Inflammatory macrophage treated with lipopolysaccharide for 1 hour (primary cell): ENCODE data around the gene NOS1.
"Not testable (repeated sequence)": the region's sequence is repeated elsewhere in the genome, so short reads cannot be mapped to it uniquely, and the experiment has no call there.

ENCODE experiments used
- DNase-seq, 2 donors: peaks; one replicate each; pipeline ENCODE4 v3.0.0-alpha.2; 2020 to 2022

NOS1 gene

GRCh38 chr12:117255386-117255785, 106.0 kb downstream of the NOS1 start:
- no peak for DNase-seq

DNA sequence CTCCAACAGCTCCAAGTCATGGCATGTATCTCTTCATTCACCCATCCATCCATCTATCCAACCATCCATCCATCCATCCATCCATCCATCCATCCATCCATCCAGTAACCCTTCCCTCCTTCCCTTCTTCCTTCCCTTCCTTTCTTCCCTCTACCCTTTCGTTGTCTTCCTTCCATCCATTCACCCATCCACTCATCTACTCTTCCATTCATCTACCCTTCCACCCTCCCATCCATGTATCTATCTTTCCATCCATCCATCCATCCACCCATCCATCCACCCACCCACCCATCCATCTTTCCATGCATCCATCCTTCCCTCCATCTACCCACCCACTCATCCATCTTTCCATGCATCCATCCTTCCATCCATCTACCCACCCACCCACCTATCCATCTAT, 117.9 kb downstream of the NOS1 start:
- no peak for DNase-seq

GRCh38 chr12:117241697-117242096, 119.7 kb downstream of the NOS1 start:
- DNase-seq = no peak

DNA sequence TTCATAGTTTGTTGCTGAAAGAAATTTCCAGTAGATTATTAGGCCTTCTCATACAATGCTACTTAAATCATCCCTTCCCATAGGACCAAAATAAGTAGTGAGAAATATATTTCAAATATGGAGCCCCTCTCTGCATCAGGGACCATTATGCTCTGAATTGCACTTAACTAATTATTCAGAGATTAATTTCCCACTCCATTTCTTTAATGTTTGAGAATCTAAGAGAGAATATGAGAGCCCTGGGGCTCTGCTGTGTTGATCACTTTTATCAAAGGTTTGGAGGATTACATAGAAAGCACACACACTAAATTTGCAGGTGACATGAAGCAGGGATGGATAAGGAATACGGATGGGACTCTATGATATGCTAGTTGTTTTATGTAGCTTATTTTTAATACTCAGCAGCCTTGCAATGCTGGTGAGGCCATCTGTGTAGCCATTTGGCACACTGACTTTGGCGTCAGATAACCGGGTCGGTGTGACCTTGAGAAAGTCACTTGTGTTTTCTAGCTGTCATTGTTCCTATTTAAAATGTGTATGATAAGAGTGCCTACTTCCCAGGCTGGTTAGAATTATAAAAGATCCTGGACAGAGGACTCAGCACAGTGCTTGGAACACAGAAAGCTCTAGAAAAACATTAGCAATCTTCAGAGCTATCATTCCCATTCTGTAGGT, 121.2 kb downstream of the NOS1 start:
- no peak for DNase-seq

DNA sequence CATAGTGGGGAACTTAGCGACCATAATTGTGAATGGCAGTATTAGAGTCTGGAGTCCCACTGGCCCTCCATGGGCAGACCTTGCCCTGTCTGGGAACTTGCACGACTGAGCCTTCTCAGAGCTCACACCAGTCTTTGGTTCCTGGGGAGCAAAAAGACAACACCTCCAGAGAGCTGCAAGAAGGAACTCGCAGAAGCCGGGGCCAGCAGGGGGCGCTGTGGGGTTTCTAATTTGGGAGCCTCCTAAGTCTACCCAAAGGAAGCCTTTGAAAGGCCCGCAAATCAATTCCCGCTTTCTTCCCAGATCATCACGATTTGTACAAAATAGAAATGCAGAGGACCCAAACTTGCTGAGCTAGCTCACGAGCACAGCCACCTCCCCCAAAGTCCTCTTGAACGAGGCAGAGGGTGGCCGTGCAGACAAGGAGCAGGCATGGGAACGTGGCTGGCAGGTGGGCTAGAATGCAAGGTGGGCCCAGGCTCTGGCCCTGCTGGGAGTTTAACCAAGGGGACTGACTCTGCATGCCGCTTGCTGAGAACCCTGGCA, 124.9 kb downstream of the NOS1 start:
- DNase-seq = peak; percentile 34 to 89

GRCh38 chr12:117235261-117235660, 126.2 kb downstream of the NOS1 start:
- DNase-seq = no peak

DNA sequence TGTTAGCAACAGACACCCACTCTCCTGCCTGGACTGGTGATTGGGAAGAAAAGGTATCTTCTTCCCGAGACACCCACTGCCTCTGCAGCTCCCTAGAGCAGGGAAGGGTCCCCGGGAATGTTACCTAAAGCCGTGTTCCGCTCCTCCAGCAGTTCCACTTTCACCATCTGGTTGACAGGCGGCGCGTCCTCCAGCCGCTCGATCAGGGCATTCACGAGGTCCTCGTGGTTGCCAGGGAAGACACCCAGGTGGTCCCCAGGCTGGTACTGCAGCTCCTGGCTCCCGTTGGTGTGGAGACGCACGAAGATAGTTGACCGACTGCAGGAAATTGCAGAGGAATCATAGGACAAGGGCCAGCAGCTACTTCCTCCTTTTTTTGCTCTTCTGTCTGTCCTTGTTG, 127.0 kb downstream of the NOS1 start:
- no peak for DNase-seq

DNA sequence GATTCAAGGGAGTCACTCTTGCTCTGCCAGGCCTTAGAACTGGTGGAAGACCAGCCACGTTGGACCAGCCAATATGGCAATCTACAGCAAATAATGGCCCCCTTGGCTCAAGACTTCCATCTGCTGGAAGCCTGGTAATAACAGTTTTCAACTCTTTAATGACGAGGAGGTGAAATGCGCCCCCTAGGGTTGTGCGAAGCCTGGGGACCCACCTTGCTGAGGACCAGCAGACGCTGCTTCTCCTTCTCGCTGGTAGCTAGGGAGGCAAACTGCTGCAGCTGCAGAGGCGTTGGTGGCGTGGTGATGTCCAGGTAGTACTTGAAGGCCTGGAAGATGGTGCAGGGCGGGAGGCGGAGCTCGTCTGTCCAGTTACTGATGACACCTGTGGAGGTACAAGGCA, 129.7 kb downstream of the NOS1 start:
- DNase-seq = no peak

DNA sequence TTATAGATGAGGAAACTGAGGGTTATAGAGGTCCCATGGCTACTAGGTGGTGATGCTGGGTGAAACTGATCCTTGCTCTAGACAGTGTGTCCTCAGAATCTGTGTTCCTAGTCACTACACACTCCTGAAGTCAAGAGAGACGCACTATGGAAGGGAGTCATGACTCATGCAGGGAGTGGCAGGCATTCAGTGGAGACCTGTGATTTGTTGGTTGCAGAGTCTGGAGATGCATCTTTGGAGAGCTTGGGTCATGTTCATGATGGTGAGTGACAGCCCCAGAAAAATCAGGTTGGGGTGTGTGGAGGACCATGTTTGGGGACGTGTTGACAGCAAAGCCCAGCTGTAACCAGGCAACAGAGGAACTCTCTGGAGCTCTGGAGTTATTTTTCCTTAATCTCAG, 133.2 kb downstream of the NOS1 start:
- DNase-seq = no peak

DNA sequence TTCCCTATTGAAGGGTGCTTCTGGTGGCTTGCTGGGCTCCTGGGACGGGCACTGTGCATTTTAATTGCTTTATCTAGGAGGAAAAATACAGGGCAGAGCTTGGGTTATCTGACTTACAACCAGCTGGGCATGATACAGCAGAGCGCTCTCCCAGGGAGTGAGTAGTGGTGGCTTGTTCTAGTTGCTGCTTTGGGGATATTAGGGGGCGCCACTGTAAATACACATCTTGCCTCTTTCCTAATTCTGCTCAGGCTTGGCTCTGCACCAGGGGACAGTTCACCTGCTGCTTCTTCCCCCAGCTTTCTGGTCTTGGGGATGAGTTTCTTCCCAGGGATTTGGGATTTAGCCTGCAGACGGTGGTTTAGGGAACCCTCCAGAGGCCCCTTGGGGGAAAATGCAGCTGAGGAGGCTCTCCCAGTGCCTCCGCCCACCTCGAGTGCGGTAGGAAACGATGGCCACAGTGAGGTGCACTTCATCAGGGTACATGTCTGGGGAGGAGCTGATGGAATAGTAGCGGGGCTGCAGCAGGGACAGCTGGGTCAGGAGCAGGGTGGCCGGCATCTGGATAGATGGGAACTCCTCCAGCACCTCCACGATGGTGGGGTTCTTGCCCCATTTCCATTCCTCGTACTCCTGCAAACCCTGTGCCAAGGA, 134.3 kb downstream of the NOS1 start:
- DNase-seq = no peak

GRCh38 chr12:117226505-117226904, 134.9 kb downstream of the NOS1 start:
- DNase-seq = no peak

- DNase-seq = no peak
These were observed 136.2 kb downstream of the NOS1 start for GRCh38 chr12:117225179-117225578.

DNA sequence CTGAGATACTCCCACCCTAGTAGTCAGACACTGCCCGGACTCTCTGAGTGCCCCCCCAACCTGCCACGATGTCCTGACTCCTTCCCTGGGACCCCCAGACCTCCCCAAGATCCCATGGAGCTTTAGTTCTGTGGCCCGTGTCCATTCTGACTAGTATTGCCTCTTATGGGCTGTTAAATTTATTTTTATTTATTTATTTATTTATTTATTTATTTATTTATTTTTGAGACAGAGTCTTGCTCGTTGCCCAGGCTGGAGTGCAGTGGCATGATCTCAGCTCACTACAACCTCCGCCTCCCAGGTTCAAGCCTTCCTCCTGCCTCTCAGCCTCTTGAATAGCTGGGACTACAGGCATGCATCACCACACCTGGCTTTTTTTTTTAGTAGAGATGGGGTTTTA, 140.5 kb downstream of the NOS1 start:
- not testable (repeated sequence) for DNase-seq

GRCh38 chr12:117218149-117218548, 143.3 kb downstream of the NOS1 start:
- DNase-seq = no peak

DNA sequence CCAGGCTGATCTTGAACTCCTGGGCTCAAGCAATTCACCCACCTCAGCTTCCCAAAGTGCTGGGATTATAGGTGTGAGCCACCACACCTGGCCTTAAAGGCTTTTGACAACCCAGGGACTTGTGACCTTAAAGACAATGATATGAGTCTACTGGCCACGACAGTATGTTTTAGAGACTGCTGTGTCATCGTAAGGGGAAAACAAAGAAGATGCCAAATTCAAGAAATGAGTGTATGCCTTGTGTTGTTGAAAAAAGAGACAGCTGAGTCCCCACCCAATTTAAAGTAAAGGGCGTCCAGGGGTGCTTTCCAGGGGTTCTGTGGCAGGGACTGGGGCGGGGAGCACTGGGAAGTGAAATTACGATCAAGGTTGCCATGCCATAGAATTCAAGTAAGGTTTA, 144.7 kb downstream of the NOS1 start:
- DNase-seq = no peak

GRCh38 chr12:117214797-117215196, 146.6 kb downstream of the NOS1 start:
- DNase-seq = no peak

- no peak for DNase-seq
These were observed 148.1 kb downstream of the NOS1 start for GRCh38 chr12:117213295-117213808.

DNA sequence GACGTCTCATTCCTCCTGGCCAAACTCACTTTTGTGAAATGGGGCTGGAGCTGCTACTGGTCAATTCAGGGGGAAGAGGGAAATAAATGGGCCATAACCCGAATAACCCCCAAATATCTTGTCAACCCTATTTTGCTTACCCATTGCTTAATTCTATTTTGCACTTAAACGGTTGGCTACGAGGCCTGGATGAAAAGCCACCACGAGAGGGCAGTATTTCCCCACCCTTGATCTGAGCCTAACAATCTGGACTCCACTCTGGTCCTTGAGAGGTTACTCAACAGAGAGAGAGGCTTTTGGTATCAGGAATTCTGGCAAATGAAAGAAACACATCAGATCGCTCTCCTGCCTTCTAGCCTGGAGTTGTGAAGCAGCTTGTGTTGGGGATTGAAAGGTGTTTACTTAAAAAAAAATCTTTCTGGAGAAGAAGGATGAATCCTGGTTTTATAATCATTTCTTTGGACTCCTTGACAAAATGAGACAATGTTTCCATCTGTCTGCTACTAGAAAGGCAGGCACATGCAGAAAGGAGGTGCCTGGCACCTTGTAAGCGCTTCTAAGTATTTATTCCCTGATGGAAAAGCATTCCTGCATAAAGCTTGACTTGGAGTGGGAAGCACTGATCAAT, 148.7 kb downstream of the NOS1 start:
- DNase-seq = peak in 1 of 2 donors; percentile 85

DNA sequence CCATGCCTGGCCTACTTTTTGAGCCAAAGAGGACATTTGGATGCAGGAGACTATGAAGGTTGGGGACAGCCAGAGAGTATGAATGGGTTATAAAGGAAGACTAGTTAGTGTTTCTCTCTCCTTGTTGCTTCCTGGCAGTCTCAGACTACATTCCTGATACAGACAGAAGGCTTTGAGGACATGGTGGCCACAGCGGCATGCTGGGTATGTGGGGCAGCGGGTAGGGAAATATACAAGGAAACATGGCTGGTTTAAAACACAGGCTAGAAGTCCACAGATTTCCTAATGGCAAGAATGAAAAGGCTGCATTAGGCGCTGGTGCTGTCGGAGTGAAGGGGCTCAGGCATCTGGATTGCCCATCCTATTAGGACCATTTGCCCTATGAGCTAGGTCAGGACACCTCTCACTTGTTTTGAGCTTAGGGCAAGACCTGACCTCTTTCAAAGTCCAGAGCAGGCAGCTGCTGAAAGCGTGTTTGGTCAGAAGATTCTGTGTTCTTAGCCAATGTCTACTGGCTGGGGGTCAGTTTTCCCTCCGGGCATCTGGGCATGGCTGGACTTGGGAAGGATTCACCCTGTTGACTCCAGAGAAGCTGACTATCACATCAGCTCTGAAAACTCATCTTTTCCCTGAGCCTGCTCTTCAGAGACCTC, 151.0 kb downstream of the NOS1 start:
- no peak for DNase-seq

DNA sequence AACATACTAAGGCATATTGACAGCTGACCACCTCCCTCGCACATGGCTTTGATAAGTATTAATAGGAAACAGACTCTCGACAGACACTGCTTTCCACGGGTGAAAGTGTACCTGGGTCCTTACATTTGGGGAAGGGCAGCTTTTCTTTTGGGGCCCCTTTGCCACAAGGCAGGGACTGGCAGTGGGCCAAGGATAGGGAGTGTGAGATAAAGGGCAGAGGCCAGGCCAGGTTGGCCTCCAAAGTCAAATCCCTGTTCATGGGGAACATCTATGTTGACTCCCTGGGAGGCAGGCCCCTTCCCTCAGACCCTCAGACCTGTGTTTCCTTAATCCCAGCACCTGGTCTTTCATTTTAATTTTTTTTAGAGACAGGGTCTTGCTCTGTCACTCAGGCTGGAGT, 151.8 kb downstream of the NOS1 start:
- no peak for DNase-seq

DNA sequence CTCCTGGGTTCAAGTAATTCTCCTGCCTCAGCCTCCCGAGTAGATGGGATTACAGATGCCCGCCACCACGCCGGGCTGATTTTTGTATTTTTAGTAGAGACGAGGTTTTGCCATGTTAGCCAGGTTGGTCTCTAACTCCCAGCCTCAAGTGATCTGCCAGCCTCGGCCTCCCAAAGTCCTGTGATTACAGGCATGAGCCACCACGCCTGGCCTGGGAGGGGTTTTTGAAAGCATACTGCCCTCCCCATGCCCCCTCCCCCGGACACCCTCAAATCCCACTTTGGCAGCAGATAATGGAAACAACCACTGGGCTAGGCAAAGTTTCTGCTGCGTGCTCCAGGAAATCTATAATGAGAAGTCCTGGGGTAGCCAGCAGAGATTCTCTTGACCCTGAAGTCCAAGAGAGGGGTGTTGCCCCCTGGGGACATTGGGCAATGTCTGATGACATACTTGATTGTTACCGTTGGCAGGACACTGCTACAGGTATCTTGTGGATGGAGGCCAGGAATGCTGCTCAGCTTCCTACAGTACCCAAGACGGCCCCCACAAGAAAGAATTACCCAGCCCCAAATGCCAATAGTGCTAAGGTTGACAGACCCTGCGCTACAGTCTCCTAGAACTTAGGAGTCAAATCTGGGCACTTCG, 152.5 kb downstream of the NOS1 start:
- no peak for DNase-seq

- no peak for DNase-seq
These were observed 153.2 kb downstream of the NOS1 start for GRCh38 chr12:117208206-117208605.

GRCh38 chr12:117207675-117208074, 153.8 kb downstream of the NOS1 start:
- DNase-seq = no peak
